ENCODE data around the gene JARID2. TPM values are rescaled to one million over a fixed set of nuclear protein-coding genes. Genes with fewer than 3 reads are reported as not detected.

The JARID2 gene
- total RNA-seq, 1 donor from 2014 or later, result 12.5 TPM

DNA sequence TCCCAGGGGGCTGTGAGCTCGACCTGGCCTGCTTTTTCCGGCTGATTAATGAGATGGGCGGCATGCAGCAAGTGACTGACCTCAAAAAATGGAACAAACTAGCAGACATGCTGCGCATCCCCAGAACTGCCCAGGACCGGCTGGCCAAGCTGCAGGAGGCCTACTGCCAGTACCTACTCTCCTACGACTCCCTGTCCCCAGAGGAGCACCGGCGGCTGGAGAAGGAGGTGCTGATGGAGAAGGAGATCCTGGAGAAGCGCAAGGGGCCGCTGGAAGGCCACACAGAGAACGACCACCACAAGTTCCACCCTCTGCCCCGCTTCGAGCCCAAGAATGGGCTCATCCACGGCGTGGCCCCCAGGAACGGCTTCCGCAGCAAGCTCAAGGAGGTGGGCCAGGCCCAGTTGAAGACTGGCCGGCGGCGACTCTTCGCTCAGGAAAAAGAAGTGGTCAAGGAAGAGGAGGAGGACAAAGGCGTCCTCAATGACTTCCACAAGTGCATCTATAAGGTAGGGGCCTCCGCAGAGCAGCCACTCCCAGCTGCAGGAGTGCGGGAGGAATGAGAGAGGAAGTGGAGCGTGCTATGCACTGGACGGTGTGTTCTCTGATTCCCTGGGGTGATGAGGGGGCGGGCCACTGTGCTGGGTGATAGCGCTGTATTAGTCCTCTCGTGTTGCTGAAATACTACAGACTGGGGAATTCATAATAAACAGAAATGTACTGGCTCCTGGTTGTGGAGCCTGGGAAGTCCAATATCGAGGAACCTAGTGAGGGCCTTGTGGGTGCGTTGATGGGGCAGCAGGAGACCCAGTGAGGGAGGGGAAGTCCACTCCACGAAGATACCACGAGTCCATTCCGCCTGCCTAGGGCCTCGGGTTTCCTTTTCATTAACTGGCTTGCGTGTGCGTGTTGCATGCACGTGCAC lies 255.3 kb downstream of the JARID2 start:
- H3K4me1 Mint-ChIP-seq (ENCODE audit: unreplicated experiment), result peaks cover 51% of the 10 kb centered on the region
- no peak overlapping the region for H3K27ac Mint-ChIP-seq (ENCODE audit: unreplicated experiment)
- TF ChIP-seq, protein P1, sequence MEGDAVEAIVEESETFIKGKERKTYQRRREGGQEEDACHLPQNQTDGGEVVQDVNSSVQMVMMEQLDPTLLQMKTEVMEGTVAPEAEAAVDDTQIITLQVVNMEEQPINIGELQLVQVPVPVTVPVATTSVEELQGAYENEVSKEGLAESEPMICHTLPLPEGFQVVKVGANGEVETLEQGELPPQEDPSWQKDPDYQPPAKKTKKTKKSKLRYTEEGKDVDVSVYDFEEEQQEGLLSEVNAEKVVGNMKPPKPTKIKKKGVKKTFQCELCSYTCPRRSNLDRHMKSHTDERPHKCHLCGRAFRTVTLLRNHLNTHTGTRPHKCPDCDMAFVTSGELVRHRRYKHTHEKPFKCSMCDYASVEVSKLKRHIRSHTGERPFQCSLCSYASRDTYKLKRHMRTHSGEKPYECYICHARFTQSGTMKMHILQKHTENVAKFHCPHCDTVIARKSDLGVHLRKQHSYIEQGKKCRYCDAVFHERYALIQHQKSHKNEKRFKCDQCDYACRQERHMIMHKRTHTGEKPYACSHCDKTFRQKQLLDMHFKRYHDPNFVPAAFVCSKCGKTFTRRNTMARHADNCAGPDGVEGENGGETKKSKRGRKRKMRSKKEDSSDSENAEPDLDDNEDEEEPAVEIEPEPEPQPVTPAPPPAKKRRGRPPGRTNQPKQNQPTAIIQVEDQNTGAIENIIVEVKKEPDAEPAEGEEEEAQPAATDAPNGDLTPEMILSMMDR (IDR thresholded peaks at IDR 0.05), result no peak
- H3K36me3 Mint-ChIP-seq (ENCODE audit: unreplicated experiment), result peaks cover 29% of the 10 kb centered on the region
- H3K4me3 Mint-ChIP-seq (ENCODE audit: unreplicated experiment), result no peak overlapping the region
- H3K27me3 Mint-ChIP-seq (ENCODE audit: unreplicated experiment), result no peaks in the 10 kb centered on the region
- no peaks in the 10 kb centered on the region for H3K9me3 Mint-ChIP-seq (ENCODE audit: unreplicated experiment)
- peak; percentile 77 for DNase-seq (ENCODE audit: extremely low spot score, unreplicated experiment)

DNA sequence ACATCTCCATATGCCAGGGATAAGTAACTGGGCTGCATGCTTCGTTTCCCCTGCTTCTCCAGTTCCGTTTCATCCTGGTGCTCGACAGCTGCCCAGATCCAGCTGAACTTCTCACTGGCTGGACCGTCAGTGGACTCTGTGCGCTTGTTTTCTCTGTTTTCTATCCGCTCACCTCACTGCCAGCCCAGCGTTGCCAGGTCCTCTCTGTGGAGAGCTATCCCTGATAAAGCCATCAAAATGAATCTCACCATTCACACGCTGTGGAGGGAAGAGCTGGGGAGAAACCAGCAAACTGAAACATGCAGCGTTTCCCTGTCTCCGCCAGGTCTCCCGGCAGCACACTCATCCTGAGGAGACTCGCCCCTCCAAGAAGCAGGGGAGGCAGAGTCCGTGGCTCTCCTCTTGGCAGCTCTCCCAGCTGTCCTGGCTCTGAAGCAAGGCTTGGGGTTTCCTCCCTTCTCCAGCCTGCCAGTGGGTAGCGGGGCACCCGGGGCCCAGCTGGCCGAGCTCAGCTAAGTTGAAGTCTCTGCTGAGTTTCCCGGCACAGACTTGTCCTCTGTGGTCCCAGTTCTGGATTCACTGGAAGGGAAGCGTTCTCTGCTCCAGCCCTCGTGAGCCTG lies 256.1 kb downstream of the JARID2 start:
- no peaks in the 10 kb centered on the region for H3K9me3 Mint-ChIP-seq (ENCODE audit: unreplicated experiment)
- H3K4me1 Mint-ChIP-seq (ENCODE audit: unreplicated experiment), result peaks cover 56% of the 10 kb centered on the region
- H3K27me3 Mint-ChIP-seq (ENCODE audit: unreplicated experiment), result no peaks in the 10 kb centered on the region
- H3K27ac Mint-ChIP-seq (ENCODE audit: unreplicated experiment), result peak overlapping the region; percentile 46
- no peak overlapping the region for H3K4me3 Mint-ChIP-seq (ENCODE audit: unreplicated experiment)
- DNase-seq (ENCODE audit: extremely low spot score, unreplicated experiment), result peak; percentile 87
- TF ChIP-seq, protein P1 (IDR thresholded peaks at IDR 0.05), result no peak
- H3K36me3 Mint-ChIP-seq (ENCODE audit: unreplicated experiment), result peaks cover 29% of the 10 kb centered on the region

DNA sequence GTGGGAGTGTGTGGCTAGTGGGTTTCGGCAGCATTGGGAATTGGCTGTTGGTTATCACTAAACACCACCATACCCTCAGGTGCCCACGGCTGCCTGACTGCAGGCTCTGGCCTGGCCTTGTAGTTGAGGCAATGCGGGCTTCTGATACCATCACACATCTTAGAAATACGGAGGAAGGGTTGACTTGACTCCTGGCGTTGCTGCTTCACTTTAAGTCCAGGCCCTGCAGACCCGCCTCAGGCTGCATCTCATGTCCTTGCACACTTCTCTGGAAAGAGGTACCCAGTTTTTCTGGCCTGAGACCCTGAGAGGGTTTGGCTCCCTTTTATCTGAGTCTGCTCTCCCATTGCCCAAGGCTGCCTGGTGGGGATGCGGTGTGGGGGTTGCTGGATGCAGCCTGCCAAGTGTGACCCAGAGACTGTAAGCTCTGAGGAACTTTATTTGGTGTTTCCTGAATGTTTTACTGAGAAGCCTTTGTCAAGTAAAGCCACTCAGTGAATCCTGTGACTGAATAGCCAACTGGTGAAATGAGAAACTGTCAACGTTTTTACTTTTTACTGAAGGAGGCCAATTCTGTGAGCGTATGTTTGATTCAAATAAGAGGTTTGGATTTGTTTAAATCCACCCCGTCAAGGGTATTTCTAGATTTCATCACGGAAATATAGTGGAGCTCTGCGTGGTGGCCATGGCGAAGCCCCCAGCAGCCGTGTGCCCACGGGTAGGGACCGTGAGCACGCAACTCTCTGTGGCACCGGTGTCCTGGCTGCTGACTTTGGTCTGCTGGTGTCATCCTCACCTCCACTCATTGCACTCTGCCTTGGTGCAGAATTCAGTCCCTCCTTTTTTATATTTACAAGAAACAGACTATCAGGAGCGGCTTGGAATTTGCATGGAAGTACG lies 256.8 kb downstream of the JARID2 start:
- TF ChIP-seq, protein P1 (IDR thresholded peaks at IDR 0.05), result no peak
- no peak overlapping the region for H3K4me3 Mint-ChIP-seq (ENCODE audit: unreplicated experiment)
- DNase-seq (ENCODE audit: extremely low spot score, unreplicated experiment), result peak; percentile 60
- H3K4me1 Mint-ChIP-seq (ENCODE audit: unreplicated experiment), result peaks cover 56% of the 10 kb centered on the region
- H3K36me3 Mint-ChIP-seq (ENCODE audit: unreplicated experiment), result peaks cover 35% of the 10 kb centered on the region
- H3K9me3 Mint-ChIP-seq (ENCODE audit: unreplicated experiment), result no peaks in the 10 kb centered on the region
- H3K27me3 Mint-ChIP-seq (ENCODE audit: unreplicated experiment), result no peaks in the 10 kb centered on the region
- peak overlapping the region; percentile 46 for H3K27ac Mint-ChIP-seq (ENCODE audit: unreplicated experiment)

DNA sequence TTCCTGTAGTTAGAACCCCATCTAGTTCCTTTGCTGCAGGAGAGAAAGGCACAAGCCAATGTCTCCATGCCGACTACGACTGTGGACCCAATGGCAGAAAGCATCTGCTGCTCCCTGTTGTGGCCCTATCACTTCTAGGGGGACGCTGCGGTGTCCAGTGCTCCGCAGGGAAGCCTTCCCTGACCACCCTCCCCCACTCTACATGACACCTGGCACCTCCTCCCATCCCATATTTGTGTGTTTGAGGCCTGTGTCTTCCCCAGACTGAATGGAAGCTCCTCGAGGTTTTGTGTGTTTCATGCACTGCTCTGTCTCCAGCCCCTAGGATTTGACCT lies 257.4 kb downstream of the JARID2 start:
- H3K4me3 Mint-ChIP-seq (ENCODE audit: unreplicated experiment), result no peak overlapping the region
- H3K9me3 Mint-ChIP-seq (ENCODE audit: unreplicated experiment), result no peaks in the 10 kb centered on the region
- no peaks in the 10 kb centered on the region for H3K27me3 Mint-ChIP-seq (ENCODE audit: unreplicated experiment)
- TF ChIP-seq, protein P1 (IDR thresholded peaks at IDR 0.05), result no peak
- peak overlapping the region; percentile 23 for H3K27ac Mint-ChIP-seq (ENCODE audit: unreplicated experiment)
- peaks cover 32% of the 10 kb centered on the region for H3K36me3 Mint-ChIP-seq (ENCODE audit: unreplicated experiment)
- peaks cover 56% of the 10 kb centered on the region for H3K4me1 Mint-ChIP-seq (ENCODE audit: unreplicated experiment)
- no peak for DNase-seq (ENCODE audit: extremely low spot score, unreplicated experiment)

Data from osteocyte (in vitro differentiated cells).